HG02981 (cell line): Measurements from ENCODE around the gene LRRC2.
"Not testable (repeated sequence)": the region's sequence is repeated elsewhere in the genome, so short reads cannot be mapped to it uniquely, and the experiment has no call there.

Experiments
- ATAC-seq: cut with Tn5 transposase; IDR thresholded peaks from one replicate; pipeline ENCODE4 v1.9.1; 2021; ENCODE audit warnings: mild to moderate bottlenecking, moderate library complexity; ENCODE audit not compliant: unreplicated experiment

The LRRC2 gene

DNA sequence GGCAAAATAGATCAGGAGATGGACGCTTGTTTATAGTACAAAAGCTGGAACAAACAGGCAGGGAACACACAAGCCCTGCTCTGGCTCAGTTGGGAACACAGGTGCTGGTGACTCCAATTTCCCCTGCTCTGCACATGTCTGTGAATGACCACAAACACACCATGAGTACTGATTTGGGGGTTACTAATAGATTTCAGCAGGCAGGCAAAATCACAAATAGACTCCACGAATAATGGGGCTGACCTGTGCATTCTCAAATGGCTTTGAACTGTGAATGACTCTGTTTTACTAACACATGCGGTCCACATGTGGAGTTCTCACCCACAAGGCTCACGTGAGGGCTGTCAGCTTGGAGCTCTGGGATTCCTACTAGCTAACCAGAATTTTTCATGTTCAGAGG, 64.4 kb downstream of the LRRC2 start:
- ATAC-seq = no peak

DNA sequence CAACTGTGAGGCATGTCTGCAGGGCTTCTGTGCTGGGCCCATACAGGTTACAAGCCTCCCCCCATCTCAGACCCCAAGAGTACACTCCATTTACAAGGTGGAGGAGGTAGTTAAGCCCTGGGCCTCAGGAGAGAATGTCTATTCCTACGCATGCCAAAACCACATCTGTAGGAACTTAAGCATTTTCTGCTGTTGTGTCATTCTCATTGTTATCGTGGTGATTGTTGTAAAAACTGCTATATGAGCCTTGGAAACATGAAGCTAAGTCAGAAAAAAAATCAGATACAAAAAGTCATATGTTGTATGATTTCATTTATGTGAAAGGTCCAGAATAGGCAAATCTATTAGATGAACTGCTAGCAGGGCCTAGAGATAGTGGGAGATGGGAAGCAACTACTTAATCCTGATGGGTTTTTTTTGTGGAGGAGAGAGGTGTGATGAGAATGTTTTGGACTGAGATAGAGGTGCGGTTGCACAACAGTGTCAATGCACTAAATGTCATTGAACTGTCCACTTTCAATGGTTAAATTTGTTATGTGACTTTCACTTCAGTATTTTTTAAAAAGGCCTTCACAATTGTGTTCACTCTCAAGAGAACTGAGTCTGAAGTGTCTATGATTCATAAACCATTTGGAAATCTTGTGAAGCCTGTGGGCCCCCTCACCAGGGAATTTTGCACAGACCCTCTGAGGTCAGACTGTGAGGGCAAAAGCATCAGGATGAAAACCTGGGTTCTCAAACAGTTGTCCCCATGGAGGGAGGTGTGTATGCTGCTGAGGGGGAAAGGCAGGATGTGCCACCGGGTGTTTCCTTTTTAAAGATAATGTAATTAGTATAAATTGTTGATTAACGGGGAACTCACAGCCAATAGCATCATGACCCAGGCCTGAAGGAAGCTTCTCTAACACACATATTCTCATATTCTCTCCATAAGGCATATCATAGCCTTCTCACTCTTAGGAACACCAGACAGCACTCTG, 65.2 kb downstream of the LRRC2 start:
- no peak for ATAC-seq

DNA sequence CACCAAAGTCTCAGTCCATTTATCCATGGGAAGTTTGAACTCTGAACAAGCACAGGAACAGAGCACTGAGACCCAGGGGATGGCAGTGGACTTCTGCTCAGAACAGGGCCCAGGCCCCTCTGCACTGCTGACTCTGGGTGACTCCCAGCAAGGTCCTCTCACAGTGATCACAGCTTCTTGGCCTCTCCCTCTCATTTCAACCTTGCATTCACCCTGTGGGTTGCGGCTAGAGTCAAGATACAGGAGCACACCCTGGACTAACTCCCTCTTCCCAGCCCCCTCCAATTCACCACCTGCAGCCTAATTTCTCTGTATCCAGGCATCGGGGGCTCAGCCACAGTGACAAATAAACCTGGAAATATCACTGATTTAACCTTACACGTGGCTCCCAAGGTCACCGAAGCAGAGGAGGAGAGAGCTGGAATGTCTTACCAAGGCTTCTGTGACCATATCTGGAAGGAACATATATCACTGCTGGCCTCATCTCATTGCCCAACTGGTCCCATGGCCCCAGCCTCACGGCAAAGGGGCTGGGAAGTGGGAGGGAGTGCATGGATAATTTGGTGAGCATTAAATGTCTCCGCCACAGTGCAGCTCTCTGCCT, 67.1 kb downstream of the LRRC2 start:
- no peak for ATAC-seq

DNA sequence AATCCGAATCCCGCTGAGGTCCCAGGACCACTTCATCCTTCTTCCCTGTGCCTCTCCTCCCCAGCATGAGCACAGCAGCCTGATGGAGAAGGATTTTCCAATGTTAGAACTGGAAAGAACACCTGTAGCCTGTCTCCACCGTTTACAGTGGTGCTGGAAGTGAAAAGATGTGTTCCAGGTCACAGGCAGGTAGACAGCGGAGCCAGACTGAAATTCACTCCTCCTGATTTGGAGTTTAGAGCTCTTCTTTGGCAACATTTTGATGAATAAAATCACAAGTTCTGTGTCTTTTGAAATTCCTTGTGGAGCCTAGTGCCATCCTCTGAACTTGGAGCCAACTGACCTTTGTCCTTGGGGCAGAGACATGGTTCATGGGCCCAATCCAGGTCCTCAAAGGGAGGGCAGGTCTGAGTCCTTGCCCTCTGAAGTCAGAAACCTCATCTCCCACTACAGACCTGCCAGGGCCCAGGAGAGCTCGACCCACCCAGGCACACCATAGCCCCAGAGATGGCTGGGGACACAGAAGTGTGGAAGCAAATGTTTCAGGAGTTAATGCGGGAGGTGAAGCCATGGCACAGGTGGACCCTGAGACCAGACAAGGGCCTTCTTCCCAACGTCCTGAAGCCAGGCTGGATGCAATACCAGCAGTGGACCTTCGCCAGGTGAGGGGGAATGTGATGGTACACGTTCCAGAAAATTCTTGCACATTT, 68.4 kb downstream of the LRRC2 start, which contains the start of gene RTP3:
Gene RTP3 (plus strand): TSS at position 421 of the 710 bp plus-strand sequence. CDS start 87 bp downstream, at position 508.
- ATAC-seq = no peak

DNA sequence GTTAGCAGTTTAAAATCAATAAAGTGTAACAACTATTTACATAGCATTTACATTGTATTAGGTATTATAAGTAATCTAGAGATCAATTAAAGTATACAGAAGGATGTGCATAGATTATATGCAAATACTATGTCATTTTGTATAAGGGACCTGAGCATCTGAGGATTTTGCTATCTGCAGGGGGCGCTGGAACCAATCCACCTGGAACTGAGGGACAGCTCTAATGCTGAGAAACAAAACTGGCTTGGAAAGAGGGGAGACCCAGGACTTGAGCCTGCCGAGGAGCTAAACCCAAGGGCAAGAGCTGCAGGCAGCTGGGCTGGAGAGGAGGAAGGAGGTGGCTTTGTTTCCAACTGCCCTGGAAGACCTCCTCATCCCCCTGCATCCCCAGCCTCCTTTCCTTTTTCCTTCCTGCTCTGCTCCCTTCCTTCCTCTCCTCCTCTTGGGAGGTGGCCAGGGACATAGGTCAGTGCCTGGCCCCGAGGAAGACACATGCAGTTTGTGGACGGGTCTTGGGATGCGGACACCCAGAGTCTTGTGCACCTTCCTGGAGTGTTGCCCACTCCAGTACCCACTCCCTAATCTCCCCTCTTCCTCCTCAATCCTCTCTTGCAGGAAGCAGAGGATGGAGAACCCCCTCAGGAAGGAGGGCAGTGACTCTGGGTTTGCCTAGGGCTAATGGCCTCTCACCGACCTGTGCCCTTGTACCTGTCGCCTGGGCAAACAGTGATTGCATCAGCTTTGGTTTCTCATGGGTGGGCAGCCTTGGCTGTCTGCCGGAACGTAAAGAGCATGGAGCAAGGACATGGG, 69.2 kb downstream of the LRRC2 start:
- ATAC-seq = no peak

DNA sequence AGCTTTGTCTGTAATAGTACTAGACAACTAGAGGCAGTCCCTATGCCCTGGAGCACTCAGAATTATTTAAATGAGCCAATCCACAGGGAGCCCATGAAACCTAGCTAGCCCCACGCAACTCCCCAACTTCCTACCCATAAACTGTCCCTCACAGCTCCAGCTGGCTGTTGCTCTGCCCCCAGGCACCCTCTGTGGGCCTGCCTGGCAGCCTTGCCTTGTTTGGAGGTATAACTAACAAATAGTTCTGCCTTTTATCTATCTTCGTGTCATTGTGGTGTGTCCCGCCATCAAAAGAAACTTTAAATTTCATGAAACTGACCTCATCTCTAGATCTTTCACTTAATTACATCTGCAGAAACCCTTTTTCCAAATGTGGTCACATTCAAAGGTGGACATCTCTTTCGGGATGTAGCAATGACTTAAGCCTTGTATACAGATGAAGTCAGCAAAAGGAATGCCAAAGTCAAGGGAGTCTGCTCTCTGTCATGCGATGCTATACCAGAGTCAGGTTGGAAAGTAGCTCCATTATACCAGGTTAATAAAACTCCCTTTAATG, 70.1 kb downstream of the LRRC2 start:
- ATAC-seq = no peak

DNA sequence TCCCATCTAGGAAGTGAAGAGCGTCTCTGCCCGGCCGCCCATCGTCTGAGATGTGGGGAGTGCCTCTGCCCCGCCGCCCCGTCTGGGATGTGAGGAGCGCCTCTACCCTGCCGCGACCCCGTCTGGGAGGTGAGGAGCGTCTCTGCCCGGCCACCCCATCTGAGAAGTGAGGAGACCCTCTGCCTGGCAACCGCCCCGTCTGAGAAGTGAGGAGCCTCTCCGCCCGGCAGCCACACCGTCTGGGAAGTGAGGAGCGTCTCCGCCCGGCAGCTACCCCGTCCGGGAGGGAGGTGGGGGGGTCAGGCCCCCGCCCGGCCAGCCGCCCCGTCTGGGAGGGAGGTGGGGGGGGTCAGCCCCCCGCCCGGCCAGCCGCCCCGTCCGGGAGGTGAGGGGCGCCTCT, 71.6 kb downstream of the LRRC2 start:
- ATAC-seq = not testable (repeated sequence)

DNA sequence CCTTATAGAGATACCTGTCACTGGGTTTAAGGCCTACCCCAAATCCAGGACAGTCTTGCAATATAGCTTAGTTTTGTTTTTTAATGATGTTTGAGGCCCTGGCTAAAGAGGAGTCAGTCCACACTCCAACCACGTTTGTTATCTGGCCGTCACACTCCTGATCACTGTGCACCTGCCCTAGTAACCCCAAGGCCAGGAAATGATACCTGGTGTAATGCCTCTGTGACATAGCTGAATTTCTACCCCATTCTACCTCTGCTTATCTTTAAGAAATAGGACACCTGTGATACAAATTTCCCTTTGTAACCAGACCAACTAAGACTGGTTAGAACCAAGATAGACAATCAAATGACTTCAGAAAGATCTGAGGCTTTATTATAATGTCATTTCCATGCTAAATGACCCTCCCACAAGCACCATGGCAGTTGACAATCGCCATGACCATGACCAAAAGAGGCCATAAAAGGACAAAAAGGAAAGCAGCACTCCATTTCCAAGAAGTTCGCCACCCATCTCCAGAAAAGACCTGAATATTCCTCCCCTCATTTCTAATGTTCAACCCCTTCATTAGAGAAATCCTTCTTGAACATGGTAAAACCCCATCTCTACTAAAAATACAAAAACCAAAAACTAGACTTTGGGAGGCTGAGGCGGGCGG, 73.1 kb downstream of the LRRC2 start:
- no peak for ATAC-seq

DNA sequence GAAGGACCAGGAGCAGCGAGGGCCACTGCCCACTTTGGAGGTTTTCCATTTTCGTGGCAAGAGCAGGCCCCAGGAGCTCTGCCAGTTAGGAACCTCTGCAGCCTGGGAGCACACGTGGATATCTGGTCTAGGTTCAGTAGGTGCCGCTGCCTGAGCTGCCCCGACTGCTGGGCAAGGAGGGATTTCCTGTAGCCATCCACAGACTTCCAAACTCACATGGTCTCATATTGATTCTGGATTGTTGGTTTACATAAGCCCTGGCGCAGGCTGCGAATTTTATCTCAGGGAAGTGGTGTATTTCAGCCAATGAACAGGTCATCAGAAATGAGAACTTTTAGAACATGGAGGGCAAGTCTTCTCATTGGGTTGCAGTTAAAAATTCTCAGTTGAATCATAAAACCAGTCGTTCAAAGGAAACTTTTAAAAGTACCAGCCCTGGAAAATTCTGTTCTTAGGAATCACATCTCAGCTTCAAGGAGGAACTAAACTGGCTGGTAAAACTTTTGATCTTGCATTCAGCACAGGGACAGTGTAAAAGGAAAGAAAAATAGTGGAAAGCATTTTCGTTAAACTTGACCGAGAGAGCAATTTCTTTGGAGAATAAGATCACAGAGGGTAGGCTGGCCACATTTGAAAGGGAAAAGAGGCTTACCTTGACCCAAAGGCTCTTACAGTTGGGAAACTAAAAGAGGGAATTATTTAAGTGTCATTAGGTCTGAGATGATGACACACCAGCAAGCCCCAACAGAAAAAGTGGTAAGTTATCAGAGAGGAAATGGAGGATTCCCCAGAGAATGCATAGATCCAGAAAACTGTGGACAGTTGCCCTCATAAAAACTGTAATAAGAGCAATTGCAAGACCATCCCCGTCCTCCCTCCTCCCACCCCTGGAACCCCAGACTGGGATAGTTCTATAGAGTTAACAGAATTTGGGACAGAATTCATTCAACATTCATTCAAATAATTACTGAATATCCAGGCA, 74.7 kb downstream of the LRRC2 start:
- ATAC-seq = no peak

DNA sequence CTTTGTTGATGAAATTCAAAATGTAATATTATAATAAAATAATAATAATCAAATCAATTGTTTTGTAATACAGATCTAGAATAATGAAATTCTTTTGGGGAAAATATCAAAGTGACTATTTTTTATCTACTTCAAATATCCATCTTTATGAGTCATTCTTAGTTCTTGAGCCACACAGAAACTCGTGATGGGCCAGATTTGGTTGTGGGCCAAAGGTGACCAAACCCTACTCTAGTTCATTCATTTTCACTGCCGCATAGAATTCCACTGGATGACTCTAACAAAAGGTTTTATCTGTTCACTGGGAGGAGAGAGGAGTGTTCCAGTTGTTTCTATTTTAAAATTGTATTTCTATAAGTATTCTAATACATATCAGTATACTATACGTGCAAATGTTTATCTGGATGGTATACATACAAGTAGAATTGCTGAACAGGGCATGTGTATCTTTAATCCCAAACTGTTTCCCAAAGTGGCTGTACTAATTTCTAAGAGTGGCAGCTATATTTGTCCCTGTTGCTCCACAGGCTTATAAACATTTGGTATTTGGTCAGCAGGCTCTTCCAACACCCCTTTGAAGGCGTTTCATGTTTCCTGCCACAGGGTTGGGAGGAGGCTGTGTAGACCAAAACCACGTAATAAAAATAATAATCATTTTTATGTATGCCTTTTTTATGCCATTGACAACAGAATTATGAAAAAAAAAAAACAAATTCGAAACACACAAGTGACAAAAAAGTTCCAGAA, 75.6 kb downstream of the LRRC2 start:
- ATAC-seq = no peak

DNA sequence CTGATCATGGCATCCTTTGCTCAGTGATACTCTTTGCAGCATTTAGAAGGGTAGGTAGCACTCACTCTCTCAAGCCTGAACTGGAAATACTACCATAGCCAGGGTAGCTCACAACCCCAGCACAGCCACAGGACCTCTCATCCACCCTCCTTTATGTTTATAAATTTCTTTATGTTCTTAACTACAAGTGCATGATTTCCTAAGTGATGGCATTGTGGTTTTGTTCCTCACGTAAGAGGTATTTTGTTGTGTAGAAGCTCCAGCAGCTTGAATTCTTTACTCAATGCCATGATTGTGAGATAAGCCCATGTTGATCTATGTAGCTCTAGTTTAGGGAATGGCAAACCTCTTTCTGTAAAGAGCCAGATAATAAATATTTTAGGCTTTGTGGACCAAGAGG, 76.2 kb downstream of the LRRC2 start:
- ATAC-seq = no peak

DNA sequence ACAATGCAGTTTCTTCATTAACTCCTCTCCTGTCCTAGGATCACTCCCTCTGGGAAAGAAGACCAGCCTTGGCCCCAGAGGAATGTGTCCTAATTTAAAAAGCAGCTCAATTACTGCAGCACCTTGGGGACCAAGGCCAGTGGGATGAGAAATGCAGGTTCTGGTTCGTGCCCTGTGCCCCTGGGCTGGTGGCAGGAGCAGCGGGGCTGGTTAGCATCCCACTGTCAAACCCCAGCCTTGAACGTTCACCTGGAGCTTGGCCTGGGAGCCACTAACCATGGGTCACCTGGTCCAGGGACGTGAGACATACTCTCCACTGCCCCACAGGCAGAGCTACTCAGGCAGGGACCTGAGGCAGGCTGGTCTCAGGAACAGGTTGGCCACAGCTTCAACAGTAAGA, 76.7 kb downstream of the LRRC2 start:
- no peak for ATAC-seq

DNA sequence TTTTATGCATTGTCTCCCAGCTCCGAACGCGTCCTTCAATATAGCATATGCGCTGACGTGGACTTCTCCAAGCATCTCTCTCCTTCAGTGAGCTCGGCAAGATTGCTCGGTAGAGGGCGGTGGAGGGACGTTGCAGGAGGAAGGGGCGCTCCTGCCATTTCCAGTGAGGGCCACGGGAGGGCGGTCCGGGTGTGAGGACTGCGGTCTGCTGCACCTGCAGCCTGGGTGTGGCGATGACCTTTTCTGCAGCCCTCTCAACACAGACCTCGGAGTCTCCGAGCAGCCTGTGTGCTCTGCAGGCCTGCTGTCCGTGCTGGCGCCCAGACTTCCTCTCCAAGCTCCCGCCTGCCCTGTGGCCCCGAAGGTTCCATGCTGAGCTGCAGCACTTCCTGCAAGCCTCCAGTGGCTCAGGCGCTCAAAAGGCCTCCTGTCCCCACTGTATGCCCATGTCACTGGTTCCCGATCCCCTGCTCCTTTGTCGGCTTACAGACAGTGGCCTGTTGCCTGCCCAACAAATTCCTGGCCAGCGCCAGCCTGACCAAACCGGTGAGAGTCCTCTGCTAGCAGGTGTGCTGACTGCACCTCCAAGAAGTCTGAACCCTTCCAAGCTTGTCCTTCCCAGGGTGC, 77.3 kb downstream of the LRRC2 start:
- ATAC-seq = peak; percentile 91

DNA sequence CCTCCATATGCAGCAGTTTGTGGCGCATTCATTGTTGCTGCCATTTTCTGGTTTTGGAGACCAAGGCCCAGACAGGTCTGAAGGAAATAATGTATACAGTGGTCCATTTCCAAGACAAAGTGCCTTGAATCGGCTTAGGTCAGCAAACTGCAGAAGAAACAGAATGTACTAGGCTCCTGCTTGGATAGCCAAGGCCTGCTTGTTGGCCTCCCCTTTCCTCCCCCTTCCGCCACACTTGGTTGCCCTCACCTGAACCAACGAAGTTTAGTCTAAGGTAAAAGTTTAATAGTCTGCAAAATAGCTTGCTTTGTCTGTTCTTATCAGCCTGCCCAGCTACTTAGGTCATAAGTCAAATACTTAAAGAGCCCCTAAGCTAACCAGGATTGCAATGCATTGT, 80.3 kb downstream of the LRRC2 start:
- no peak for ATAC-seq

DNA sequence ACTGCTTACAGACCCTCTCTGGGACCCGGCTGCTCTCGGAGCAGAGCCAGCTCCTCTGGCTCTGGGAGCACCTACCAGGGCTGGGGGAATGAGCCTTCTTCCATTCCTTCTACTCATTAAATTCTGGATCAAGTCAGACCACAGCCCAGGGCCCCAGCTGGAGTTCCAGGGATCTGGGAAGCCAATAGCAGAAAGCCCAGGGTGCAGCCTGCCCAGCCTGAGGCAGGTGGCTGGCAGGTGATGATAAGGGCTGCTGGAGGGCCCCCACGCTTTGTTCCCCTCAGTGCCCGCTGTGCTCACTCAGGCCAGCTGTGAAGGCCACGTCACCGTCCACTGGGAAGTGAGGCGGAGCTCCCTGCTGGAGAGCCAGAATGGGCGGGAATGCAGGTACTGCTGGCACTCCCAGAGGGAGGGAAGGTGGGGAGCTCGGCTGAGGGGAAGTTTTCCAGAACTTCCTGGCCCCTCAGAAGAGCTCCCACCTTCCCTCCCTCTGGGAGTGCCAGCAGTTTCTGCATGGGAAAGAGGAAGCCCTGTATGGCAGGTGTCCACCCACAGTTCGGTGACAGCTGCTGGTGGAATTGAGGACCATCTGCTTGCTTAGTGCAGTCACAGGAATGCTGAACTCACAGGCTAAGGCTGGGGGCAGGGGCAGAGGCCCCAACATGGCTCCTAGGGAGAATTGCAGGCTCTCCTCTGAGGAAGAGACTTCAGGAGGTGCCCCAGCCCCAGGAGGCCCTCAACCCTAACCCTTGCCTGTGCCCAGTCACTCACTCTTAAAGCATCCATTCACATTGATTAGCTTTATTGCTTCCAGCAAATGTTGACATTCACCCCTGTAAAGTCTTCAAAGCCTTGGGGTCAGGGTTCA, 81.0 kb downstream of the LRRC2 start:
- no peak for ATAC-seq

DNA sequence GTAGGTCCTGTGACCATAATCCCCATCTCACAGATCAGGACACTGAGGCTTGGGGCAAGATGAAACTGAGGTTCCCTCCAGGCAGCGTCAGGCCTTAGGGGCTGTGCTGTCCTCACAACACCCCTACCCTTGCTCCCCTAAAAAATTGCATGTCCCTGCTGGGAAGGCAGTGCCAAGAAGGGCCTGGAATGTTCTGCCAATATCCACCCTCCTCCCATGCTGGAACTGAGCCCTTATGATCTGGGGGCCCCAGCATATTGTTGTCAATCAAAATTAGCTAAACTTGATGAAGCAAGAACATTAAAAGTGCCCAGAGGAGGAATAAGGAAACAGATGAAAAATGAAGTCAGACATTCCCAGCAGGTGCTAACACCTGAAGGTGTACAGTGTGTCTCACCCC, 81.7 kb downstream of the LRRC2 start:
- ATAC-seq = no peak

DNA sequence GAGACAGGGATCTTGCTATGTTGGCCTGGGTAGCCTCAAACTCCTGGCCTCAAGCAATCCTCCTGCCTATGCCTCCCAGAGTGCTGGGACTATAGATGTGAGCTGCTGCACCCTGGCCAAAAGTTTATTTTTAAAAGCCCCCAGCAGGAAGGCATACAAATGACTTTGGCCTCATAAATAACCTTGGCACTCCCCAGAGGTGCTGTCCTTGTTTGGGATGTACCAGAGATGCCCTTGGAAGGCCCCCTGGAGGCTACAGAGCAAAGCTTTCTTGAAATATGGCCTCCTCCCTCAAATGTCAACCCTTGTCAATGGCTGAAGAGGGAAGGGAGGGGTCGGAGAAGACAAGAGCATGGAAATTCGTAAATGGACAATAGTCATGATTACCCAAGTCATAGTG, 82.3 kb downstream of the LRRC2 start:
- ATAC-seq = no peak
